Daoy (cell line): ENCODE measurements around the gene KIF26B. TPM values are rescaled to one million over a fixed set of nuclear protein-coding genes. Genes with fewer than 3 reads are reported as not detected.
"Not testable (repeated sequence)": the region's sequence is repeated elsewhere in the genome, so short reads cannot be mapped to it uniquely, and the experiment has no call there.

Experiments
- DNase-seq: peaks from one replicate; pipeline ENCODE4 v3.0.0-alpha.2; 2015; ENCODE audit warnings: low read depth
- total RNA-seq: library from RNA; depleted of rRNA; stranded (reverse); fragments of >200 nt; shearing (Covaris generic); gene quantifications from 2 replicates; pipeline ENCODE4 v1.2.3, GENCODE V29; 2014

The KIF26B gene
- total RNA-seq, 1 experiment from 2014 or later: 1.1 TPM

GRCh38 chr1:245388687-245389086 lies 233.9 kb downstream of the KIF26B start:
- DNase-seq: no peak

DNA sequence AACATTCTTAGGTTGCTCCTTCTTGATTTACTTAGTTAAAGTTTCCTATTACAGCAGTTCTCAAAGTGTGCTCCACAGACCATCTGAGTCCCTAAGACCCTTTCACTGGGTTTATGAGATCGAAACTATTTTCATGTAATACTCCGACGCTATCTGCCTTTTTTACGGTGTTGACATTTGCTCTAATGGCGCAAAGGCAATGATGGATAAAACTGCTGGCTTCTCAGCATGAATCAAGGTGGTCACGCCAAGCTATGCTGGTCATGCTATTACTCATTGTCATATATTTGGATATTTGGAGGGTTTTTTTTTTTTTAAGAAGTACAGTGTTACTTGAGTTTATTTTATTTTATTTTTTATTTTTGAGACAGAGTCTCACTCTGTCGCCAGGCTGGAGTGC lies 235.1 kb downstream of the KIF26B start:
- DNase-seq: no peak

DNA sequence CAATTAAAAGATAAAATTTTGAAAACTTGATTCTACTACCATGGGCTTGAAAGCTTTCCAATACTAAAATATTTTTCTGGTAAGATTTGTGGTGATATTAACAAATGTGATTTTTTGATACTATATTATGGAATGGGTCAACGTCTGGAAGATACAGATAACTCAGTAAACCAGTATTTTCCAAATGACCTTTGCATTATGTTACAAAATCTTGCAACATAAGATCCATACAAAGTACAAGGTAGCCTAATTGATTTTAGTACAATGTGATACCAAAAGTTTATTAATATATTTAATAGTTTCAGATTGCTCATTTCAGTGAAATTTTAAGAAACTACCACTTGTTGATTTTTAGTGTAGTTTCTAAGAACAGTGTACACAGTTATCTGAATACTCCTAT lies 236.2 kb downstream of the KIF26B start:
- no peak for DNase-seq

GRCh38 chr1:245393694-245394093 lies 238.9 kb downstream of the KIF26B start:
- DNase-seq: no peak

DNA sequence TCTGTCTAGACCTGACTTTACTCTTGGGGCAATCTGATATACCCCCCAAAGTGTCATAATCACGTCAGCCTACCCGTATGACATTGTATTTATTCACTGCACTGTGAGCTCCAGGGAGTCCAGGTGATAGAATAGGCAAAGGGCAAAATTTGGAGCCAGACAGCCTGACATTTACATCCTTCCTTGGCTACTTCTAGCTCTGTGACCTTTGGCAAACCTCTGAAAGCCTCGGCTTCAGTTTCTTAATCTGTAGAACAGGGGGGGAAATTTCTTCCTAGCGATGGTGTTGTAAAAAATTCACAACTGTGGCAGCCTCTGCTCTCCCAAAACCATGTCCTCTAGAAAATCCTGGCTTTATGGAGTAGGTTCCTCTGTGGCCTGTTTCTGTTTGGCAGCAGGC lies 240.9 kb downstream of the KIF26B start:
- no peak for DNase-seq

- DNase-seq: no peak
These were observed 241.8 kb downstream of the KIF26B start for GRCh38 chr1:245396615-245397014.

GRCh38 chr1:245397771-245398170 lies 243.0 kb downstream of the KIF26B start:
- DNase-seq: no peak

- DNase-seq: no peak
These were observed 243.4 kb downstream of the KIF26B start for GRCh38 chr1:245398180-245398579.

- DNase-seq: no peak
These were observed 247.2 kb downstream of the KIF26B start for GRCh38 chr1:245401881-245402587.

GRCh38 chr1:245402998-245403397 lies 248.2 kb downstream of the KIF26B start:
- not testable (repeated sequence) for DNase-seq

- no peak for DNase-seq
These were observed 249.7 kb downstream of the KIF26B start for GRCh38 chr1:245404527-245404926.

GRCh38 chr1:245404952-245405351 lies 250.2 kb downstream of the KIF26B start:
- no peak for DNase-seq

DNA sequence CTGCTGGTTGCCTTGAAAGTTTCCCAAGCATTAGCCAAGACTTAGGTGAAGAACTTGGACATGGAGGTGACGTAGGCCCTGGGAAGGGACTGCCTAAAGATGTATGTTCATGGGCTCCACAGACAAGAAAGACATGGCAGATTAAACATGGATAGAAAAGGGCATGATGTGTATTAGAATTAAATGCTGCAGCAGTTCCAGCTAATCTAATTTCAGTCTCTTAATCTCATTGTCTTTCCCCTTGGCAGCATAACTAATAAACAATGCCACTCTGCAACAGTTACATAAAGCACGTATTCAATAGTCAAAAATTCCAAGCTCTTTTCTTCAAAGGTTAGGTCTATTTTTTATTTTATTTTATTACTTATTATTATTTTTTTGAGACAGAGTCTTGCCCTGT lies 251.6 kb downstream of the KIF26B start:
- no peak for DNase-seq

- DNase-seq: no peak
These were observed 253.2 kb downstream of the KIF26B start for GRCh38 chr1:245407983-245408382.

DNA sequence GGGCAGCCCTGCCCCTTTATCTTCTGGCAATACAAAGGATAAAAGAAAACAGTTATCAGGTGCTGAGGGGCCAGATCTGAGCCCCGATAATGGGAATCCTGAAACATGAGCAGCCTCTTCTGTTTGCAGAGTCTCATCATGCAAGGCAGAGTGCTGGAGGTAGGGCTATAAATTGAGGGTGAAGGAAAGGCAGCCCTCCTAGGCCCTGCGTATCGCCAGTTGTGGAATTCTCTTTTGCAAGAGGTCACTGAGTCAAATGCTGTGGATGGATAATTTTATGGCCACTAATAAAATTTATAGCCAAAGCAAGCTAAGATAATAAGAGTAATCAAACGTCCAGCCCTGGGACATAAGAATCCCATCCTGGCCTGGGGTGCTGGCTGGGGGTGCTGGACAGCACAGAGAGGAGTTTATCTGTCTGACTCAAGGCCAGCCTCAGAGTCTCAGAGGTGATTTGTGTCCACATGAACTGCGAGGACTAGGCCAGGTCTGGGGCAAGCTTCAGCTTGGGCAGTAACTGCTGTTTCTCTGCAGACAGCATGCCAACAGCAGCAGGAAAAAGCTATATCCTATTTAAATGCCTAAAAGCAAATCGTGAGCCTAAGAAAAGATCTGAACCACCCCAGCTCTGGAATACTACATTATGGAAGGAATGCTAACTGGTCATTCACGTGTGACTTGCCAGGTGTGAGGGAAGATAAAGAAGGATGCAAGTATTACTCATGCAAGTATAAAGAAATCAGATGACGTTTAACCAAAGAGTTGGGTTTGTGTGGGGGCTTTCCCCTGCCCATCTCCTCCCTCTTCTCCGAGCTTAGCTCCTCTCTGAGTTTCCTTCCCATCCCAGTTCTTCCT lies 254.8 kb downstream of the KIF26B start:
- no peak for DNase-seq

DNA sequence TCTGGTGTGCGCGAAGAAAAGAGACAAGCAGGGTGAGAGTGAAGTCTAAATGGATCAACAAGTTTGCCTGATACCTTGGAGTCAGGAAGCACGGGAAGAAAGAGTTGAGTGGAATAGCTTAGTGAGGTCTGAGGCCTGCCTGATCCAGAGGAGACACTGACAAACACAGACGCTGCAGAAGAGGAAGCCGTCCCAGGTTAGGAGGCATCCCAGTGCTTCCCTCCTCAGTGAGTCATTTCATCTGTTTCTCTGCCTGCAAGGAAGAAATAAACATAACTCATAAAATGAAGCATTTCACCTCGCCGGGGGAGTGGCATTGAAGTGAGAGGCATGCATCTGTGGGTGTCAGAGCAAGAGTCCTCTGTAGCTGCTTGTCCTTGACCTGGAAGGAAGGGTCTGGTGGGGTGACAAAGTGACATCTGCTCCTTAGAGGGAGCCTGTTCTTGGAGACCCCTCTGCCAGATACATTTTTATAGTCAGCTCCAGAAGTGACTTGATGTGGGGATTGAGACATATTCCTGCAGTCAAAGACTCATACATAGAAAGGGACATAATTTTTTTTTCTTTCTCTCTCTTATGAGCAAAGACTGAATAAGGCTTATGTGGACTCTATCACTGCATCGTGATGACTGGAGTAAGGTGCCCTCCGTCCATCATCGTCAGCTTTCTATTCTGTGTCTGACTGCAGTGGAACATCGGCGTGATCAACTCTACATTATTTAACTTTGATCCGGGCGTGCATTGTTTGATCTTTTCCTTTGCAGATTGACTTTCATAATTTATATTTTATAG lies 256.7 kb downstream of the KIF26B start:
- no peak for DNase-seq

DNA sequence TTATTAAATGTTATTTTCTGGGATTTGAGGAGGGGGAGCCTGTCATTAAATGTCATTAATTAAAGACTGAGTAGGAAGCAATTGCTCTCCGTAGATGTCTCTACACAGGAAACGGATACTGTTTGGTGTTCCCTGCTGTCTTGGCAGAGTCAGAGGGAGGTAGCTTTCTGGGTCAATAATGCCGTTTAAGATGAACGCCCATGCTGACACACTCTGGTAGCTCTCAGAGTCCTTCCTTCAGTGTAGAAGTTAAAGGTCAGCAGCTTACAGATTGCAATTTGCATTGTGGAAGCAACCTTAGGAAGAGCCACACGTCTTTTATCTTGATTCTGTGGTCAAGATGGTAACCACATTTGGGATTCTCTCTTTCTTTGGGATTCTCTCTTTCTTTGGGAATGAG lies 257.5 kb downstream of the KIF26B start:
- no peak for DNase-seq

DNA sequence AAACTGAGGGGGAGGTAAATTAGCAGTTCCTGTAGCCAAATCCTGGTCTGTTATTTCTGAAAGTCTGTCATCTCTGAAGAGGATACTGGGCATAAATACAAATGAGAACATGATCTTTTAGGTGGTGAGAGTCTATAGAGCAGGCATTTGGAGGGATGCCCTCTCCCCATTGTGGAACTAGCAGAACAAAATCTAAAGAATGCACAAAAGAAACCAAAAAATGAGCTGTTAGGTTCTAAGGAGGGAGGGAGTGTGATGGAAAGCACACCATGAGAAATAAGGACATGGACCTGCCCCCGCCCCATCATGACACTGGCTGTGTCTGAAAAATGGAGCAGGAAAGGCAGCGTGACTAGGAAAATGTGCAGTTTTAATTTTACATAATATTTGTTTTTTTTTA lies 262.0 kb downstream of the KIF26B start:
- DNase-seq: no peak

- no peak for DNase-seq
These were observed 263.3 kb downstream of the KIF26B start for GRCh38 chr1:245418077-245418476.

DNA sequence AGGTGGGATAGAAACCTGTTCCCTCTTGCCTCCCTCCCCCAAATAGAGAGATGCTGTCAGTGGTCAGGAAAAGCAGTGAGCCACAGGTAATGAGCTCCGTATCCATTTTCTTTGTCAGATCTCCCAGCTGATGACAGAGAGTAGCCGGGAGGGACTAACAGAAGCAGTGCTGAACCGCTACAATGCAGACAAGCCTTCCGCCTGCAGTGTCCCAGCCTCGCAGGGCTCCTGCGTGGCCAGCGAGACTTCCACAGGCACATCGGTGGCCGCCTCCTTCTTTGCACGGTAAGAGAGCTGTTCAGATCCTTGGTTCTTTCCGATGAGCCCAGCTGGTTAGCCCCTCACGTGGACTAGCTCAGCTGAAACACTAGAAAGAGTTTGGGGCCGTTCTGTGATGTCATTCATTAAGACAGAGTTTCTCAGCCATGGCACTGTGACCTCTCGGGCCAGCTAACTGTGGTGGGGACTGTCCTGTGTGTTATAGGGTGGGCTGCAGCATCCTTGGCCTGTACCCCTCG lies 264.7 kb downstream of the KIF26B start:
- no peak for DNase-seq

DNA sequence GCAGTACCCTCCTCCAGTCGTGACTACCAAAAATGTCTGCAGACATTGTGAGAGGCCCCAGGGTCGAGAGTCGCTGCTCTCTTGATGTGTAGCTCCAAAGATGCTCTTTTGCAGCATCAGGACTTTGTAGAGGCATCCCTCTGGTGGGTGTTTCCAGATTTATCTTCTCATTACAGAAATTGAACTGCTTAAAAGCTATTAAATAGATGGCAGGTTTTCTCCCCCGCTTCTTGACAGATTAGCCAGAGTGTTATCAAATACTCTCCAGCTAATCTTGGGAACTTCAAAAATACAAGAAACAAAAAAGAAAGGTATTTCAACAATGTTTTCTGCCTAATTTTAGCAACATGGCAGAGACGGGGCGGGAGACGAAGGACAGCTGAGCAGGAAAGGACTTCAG lies 265.2 kb downstream of the KIF26B start:
- no peak for DNase-seq

- DNase-seq: no peak
These were observed 266.1 kb downstream of the KIF26B start for GRCh38 chr1:245420926-245421325.
